CMK (cell line): Measurements from ENCODE around the gene INO80B.
A peak's percentile ranks its signal among the peaks of the same experiment; 100 is the strongest.
"Not testable (repeated sequence)": the region's sequence is repeated elsewhere in the genome, so short reads cannot be mapped to it uniquely, and the experiment has no call there.

Experiments used
- DNase-seq: peaks from one replicate; pipeline ENCODE4 v3.0.0-alpha.2; 2010; ENCODE audit warnings: low read depth

INO80B gene

DNA sequence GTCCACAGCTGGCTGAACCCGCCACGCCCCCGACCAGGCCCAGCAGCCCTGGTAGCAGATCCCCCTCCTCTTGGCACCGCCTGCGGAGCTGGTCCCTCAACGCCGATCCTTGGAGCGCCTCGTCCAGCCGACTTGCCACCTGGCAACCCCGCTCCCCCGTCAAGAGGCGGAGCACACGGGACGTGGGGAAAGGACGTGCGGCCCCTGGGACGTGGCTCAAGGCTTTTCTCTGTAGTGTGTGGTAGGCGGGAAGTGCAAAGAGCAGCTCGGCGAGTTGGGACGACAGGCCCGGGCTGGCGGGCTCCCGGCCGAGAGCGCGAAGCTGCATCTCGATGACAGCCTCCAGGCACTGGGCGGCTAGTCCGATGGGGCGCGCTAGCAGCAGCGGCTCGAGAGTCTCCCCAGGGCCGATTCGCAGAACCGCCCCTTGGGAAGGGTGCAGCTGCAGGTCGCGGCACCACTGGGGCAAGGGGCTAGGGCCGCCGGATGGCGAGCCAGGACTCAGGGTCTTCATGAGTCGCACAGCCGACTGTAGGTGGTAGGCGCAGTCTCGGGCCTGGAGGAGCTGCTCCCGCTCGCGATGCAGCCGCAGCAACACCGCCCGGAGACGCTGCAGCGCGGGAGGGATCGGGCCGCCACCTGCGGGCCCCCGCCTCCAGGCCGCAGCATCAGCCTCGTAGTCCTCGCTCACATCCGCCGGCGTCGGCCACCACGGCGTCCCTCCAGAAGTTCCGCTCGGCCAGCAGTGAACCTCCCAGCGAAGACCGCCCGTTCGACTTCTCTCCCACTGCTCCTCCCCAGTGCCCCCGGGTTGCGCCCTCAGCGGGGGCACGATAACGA lies 27.3 kb downstream of the INO80B start:
- no peak for DNase-seq

DNA sequence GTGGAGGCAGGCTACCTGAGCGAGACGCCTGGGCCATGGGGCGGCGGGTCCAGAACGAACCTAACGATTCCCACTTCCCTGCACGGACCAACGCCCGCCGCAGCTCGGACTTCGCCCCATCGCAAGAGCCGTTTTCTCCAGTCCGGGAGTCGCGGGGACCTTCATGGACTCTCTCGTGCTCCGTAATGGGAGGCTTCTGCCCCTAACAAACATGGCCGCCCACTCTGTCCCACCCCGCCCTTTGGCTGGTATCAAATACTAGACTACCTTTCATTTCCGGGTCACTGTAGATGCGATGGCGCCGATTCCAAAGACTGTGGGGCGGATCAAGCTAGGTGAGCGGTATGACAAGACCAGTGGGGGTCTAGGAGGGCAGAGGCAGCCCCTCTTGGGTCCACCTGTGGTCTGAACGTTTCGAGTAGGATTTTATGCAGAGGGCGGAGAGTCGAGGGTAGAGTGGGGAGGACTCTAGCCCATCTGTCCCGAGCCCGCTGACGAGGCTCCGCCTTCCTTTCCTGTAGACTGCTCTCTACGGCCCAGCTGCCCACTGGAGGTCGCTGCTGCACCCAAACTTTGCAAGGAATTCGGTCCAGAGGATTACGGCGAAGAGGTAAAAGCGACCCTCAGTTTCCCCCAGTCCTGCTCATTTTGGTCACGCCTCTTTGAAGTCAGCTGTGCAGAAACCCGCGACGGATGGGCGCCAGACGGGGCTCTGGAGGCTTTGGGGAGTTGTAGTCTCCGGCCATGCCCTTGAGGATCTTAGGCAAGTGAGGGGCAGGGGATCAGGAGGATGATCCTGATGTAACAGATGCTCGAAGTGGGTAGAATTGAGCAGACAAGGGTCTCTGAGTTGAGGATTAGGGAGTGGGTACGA lies 28.2 kb downstream of the INO80B start, which contains the start of the genes CCDC142 and TTC31:
Gene CCDC142, minus strand, starts transcription at position 198 of the 874 bp plus-strand sequence. Its CDS starts 161 bp downstream, at position 37.
Gene TTC31, plus strand, starts transcription at position 281 of the 874 bp plus-strand sequence. Its CDS starts 15 bp downstream, at position 296.
- DNase-seq, result peak; percentile 79

- not testable (repeated sequence) for DNase-seq
Measured at GRCh38 chr2:74483675-74484164, 28.8 kb downstream of the INO80B start.

- DNase-seq, result no peak
Measured at GRCh38 chr2:74486141-74486540, 31.3 kb downstream of the INO80B start.

- DNase-seq, result no peak
Measured at GRCh38 chr2:74488643-74489481, 34.0 kb downstream of the INO80B start.

DNA sequence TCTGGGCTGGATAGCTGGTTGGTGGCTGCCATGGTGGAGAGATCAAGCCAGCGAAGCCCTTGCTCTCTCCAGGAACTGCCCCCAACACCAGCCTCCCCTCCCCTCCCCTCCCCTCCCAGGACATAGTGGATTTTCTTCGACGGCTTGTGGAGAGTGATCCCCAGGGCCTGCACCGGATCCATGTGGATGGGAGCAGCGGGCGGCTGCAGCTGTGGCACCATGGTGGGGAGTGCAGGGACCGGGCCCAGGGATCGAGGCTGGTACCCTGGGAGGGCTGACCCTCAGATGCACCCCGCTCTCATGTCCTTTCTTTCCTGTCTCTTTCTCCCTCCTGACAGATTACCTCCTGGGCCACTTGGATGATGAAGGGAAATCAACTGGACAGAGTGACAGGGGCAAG lies 35.0 kb downstream of the INO80B start:
- no peak for DNase-seq

DNA sequence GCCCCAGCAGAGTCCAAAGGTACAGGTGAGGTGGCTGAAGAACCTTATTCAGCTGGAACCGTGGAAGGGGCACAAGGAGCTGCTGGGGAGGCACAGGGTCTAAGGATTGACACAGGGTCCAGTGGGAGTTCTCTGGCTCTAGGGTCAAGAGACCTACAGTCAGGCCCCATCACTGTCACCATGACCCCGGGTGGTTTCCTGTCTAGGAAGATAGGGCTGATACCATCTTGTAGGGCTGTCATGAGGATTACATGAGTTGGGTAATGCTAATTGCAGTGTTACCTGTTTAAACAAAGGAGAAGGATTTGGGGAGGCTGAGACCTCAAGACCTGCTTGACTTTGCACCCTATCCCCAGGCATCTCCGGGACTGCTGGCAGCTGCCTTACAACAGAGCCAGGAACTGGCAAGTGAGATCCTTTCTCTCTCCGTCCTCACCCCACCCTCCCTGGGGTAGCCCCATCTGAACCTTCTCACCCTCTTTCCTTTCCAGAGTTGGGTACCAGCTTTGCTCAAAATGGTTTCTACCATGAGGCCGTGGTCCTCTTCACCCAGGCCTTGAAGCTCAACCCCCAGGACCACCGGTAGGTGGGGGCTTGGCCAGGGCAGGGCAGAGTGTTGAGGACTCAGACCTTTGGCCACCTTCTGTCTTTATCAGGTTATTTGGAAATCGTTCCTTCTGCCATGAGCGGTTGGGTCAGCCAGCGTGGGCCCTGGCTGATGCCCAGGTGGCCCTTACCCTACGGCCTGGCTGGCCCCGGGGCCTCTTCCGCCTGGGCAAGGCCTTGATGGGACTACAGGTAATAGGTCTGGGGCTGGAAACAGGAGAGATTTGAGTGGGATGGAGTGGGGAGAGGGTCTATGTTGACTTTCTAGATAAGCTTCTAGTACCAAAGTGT lies 37.0 kb downstream of the INO80B start:
- DNase-seq, result no peak

DNA sequence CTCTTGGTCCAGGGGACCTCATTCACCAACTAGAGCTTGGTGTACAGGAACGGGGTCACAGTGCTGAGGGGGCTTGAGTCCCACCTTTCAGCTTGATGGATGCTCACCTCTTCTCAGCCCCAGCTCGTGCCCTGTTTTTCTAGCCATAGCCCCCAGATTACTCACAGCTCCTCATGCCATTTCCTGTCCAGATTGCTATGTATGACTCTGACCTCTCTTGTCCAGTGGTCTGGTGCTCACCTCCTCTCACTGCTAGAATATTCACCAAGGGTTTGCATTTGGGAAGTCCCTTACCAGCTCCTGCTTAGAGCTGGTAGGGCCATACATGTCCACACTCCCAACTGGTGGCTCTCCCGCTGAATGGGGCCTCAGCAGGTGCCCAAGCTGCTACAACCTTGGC lies 38.7 kb downstream of the INO80B start:
- no peak for DNase-seq

GRCh38 chr2:74495440-74495839 lies 40.6 kb downstream of the INO80B start:
- no peak for DNase-seq

- no peak for DNase-seq
Measured at GRCh38 chr2:74496997-74497776, 42.3 kb downstream of the INO80B start.

DNA sequence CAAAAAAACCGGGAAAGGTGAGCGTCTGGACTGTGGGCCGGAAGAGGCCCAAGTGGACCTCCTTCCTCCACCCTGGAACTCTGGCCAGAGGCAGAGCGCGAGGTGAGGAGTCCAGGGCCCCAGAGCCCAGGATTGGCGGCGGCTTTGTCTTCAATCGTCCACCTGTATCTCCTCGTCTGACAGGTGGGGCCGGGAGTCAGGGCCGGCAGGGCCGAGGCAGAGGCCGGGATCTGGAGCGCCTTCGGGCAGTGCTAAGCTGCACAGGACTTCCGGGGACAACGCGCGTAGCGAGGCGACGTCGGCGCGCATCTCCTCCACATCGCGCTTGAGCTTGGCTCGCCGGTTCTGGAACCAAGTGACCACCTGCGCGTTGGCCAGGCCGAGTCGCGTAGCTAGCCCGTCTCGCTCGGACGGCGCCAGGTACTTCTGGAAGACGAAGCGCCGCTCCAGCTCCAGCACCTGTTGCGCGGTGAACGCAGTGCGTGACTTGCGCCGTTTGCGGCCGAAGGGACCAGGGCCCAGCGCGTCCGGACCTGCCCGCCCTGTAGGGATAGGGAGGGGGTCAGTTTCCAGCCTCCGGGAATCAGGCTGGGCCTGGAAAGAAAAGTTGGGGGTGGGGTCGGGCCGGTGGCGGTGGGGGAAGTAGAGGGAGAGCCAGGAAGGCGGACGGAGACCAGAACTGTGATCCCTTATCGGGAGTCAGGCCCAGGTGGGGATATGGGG lies 43.1 kb downstream of the INO80B start:
- no peak for DNase-seq

GRCh38 chr2:74498500-74499266 lies 43.8 kb downstream of the INO80B start:
- DNase-seq, result no peak

DNA sequence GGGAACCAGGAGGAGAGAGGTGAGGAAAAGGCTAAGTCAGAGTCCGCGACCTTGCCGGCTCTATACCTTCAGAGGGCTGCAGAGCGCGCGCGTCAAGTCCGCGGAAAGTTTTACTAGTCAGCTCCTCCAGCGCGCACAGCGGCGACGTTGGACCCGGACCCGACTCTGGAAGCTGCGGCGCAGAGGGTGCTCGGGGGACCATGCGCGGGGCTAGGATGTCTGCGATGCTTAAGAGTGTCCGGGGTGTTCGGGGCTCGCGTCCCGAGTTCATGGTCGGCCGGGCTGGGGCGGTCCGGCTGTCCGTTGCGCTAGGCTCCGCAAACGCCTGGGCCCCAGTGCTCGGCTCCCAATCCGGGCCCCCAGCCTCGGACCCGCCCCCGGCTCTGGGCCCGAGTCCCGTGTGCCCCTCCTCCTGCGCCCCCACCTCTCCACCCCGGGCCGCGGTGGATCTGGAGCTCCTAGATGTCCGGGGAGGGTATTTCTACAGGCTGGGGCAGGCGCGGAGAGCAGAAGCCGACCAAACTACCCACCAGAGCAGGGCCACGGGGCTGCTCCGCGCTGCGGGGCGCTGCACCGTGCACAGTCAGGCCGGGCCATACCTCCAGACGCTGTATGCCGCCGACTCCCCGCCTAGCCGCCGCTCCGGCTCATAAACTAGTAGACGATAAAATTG lies 44.5 kb downstream of the INO80B start, which contains the start of gene LBX2:
Gene LBX2, minus strand, starts transcription at position 337 of the 673 bp plus-strand sequence. Its CDS starts 66 bp downstream, at position 271.
- no peak for DNase-seq

- no peak for DNase-seq
Measured at GRCh38 chr2:74499940-74500577, 45.2 kb downstream of the INO80B start.

- no peak for DNase-seq
Measured at GRCh38 chr2:74500578-74500946, 45.7 kb downstream of the INO80B start.

- no peak for DNase-seq
Measured at GRCh38 chr2:74501335-74502071, 46.6 kb downstream of the INO80B start.
